Fibroblast of the conjunctiva (primary cell): Measurements from ENCODE around the gene RCCD1.

Experiments used
- DNase-seq: peaks from one replicate; pipeline ENCODE4 v3.0.0-alpha.2; 2010; ENCODE audit warnings: low read depth

The RCCD1 gene

GRCh38 chr15:90945091-90945490, 9.6 kb upstream of the RCCD1 start:
- no peak for DNase-seq

GRCh38 chr15:90946538-90946937, 8.1 kb upstream of the RCCD1 start:
- no peak for DNase-seq

- no peak for DNase-seq
These were observed 7.6 kb upstream of the RCCD1 start for GRCh38 chr15:90946941-90947576.

GRCh38 chr15:90947577-90948357, 6.9 kb upstream of the RCCD1 start:
- DNase-seq = no peak

- DNase-seq = no peak
These were observed 6.2 kb upstream of the RCCD1 start for GRCh38 chr15:90948506-90948905.

- no peak for DNase-seq
These were observed 4.6 kb upstream of the RCCD1 start for GRCh38 chr15:90949979-90950675.

- DNase-seq = no peak
These were observed 4.0 kb upstream of the RCCD1 start for GRCh38 chr15:90950676-90951075.

GRCh38 chr15:90952901-90953677, 1.6 kb upstream of the RCCD1 start:
- no peak for DNase-seq

- no peak for DNase-seq
These were observed 555 bp upstream of the RCCD1 start for GRCh38 chr15:90953947-90954711.

- DNase-seq = no peak
These were observed 1.1 kb downstream of the RCCD1 start for GRCh38 chr15:90955624-90956273.

GRCh38 chr15:90956274-90957030, 1.8 kb downstream of the RCCD1 start:
- DNase-seq = peak; percentile 48

- DNase-seq = no peak
These were observed 2.5 kb downstream of the RCCD1 start for GRCh38 chr15:90957031-90957790.

GRCh38 chr15:90957791-90958190, 3.1 kb downstream of the RCCD1 start:
- DNase-seq = no peak

- DNase-seq = no peak
These were observed 4.4 kb downstream of the RCCD1 start for GRCh38 chr15:90959028-90959595.

- DNase-seq = peak; percentile 10
These were observed 5.2 kb downstream of the RCCD1 start for GRCh38 chr15:90959894-90960293.

GRCh38 chr15:90960298-90961091, 5.8 kb downstream of the RCCD1 start:
- no peak for DNase-seq

GRCh38 chr15:90962021-90962420, 7.3 kb downstream of the RCCD1 start:
- DNase-seq = no peak

GRCh38 chr15:90966262-90966661, 11.6 kb downstream of the RCCD1 start:
- no peak for DNase-seq
